Stimulated activated memory B cell treated with anti-CD40 and anti-IgM and Interleukin-4, amounts not matched to agents 10 μg/mL and 1 μg/mL and 100 μg/mL, for 72 hours (primary cell): ENCODE results near the gene RTL10.

ENCODE experiments used
- ATAC-seq: fragments of 150-1000 bp; cut with Tn5 transposase; 2 replicates; pipeline ENCODE4 v1.10.0; 2021
- H3K27ac Mint-ChIP-seq: one replicate; pipeline ENCODE4 v1.8.0; 2022; ENCODE audit warnings: mild to moderate bottlenecking, mixed read lengths
- H3K27me3 Mint-ChIP-seq: one replicate; pipeline ENCODE4 v1.8.0; 2022; ENCODE audit warnings: mixed read lengths
- H3K36me3 Mint-ChIP-seq: one replicate; pipeline ENCODE4 v1.8.0; 2022; ENCODE audit warnings: mixed read lengths
- H3K4me1 Mint-ChIP-seq: one replicate; pipeline ENCODE4 v1.8.0; 2022; ENCODE audit warnings: mixed read lengths
- H3K4me3 Mint-ChIP-seq: one replicate; pipeline ENCODE4 v1.8.0; 2022; ENCODE audit warnings: mild to moderate bottlenecking, moderate library complexity, mixed read lengths
- H3K9me3 Mint-ChIP-seq: one replicate; pipeline ENCODE4 v1.8.0; 2022; ENCODE audit warnings: mixed read lengths

The RTL10 gene

GRCh38 chr22:19873960-19874306, 19.3 kb upstream of the RTL10 start:
- Mint-ChIP-seq H3K27me3 (no peaks in the 10 kb centered on the region), H3K36me3 (no peaks in the 10 kb centered on the region), H3K4me3 (no peak overlapping the region), H3K27ac (no peak overlapping the region), H3K9me3 (no peaks in the 10 kb centered on the region), H3K4me1 (no peaks in the 10 kb centered on the region)
- ATAC-seq: no peak

GRCh38 chr22:19873138-19873959, 18.7 kb upstream of the RTL10 start:
- H3K36me3 Mint-ChIP-seq: no peaks in the 10 kb centered on the region
- no peak for ATAC-seq
- H3K27ac Mint-ChIP-seq: no peak overlapping the region
- H3K9me3 Mint-ChIP-seq: no peaks in the 10 kb centered on the region
- no peaks in the 10 kb centered on the region for H3K27me3 Mint-ChIP-seq
- H3K4me1 Mint-ChIP-seq: no peaks in the 10 kb centered on the region
- no peak overlapping the region for H3K4me3 Mint-ChIP-seq

- Mint-ChIP-seq H3K36me3 (no peaks in the 10 kb centered on the region), H3K4me3 (no peak overlapping the region), H3K27ac (no peak overlapping the region), H3K27me3 (no peaks in the 10 kb centered on the region), H3K4me1 (no peaks in the 10 kb centered on the region), H3K9me3 (no peaks in the 10 kb centered on the region)
- no peak for ATAC-seq
These were observed 18.1 kb upstream of the RTL10 start for GRCh38 chr22:19872779-19873137.

GRCh38 chr22:19871845-19872778, 17.4 kb upstream of the RTL10 start:
- Mint-ChIP-seq H3K27me3 (no peaks in the 10 kb centered on the region), H3K9me3 (no peaks in the 10 kb centered on the region), H3K27ac (no peak overlapping the region), H3K36me3 (no peaks in the 10 kb centered on the region), H3K4me3 (no peak overlapping the region), H3K4me1 (no peaks in the 10 kb centered on the region)
- no peak for ATAC-seq

GRCh38 chr22:19871023-19871844, 16.6 kb upstream of the RTL10 start:
- Mint-ChIP-seq H3K9me3 (no peaks in the 10 kb centered on the region), H3K27ac (no peak overlapping the region), H3K4me1 (no peaks in the 10 kb centered on the region), H3K36me3 (no peaks in the 10 kb centered on the region), H3K4me3 (no peak overlapping the region), H3K27me3 (no peaks in the 10 kb centered on the region)
- ATAC-seq: no peak

- H3K36me3 Mint-ChIP-seq: no peaks in the 10 kb centered on the region
- H3K4me1 Mint-ChIP-seq: no peaks in the 10 kb centered on the region
- no peaks in the 10 kb centered on the region for H3K27me3 Mint-ChIP-seq
- ATAC-seq: no peak
- no peak overlapping the region for H3K4me3 Mint-ChIP-seq
- no peaks in the 10 kb centered on the region for H3K9me3 Mint-ChIP-seq
- H3K27ac Mint-ChIP-seq: no peak overlapping the region
These were observed 15.7 kb upstream of the RTL10 start for GRCh38 chr22:19870153-19871022.

GRCh38 chr22:19869497-19870152, 15.0 kb upstream of the RTL10 start:
- no peak overlapping the region for H3K27ac Mint-ChIP-seq
- H3K4me1 Mint-ChIP-seq: no peaks in the 10 kb centered on the region
- H3K36me3 Mint-ChIP-seq: no peaks in the 10 kb centered on the region
- no peaks in the 10 kb centered on the region for H3K9me3 Mint-ChIP-seq
- no peaks in the 10 kb centered on the region for H3K27me3 Mint-ChIP-seq
- no peak overlapping the region for H3K4me3 Mint-ChIP-seq
- ATAC-seq: no peak

GRCh38 chr22:19868773-19869471, 14.2 kb upstream of the RTL10 start:
- Mint-ChIP-seq H3K4me3 (no peak overlapping the region), H3K4me1 (no peaks in the 10 kb centered on the region), H3K36me3 (no peaks in the 10 kb centered on the region), H3K27me3 (no peaks in the 10 kb centered on the region), H3K9me3 (no peaks in the 10 kb centered on the region), H3K27ac (no peak overlapping the region)
- ATAC-seq: no peak

- Mint-ChIP-seq H3K36me3 (no peaks in the 10 kb centered on the region), H3K9me3 (no peaks in the 10 kb centered on the region), H3K4me3 (no peak overlapping the region), H3K27me3 (no peaks in the 10 kb centered on the region), H3K4me1 (no peaks in the 10 kb centered on the region), H3K27ac (no peak overlapping the region)
- ATAC-seq: no peak
These were observed 13.7 kb upstream of the RTL10 start for GRCh38 chr22:19868333-19868732.

- Mint-ChIP-seq H3K4me3 (no peak overlapping the region), H3K4me1 (no peaks in the 10 kb centered on the region), H3K27me3 (no peaks in the 10 kb centered on the region), H3K27ac (no peak overlapping the region), H3K36me3 (no peaks in the 10 kb centered on the region), H3K9me3 (no peaks in the 10 kb centered on the region)
- no peak for ATAC-seq
These were observed 12.9 kb upstream of the RTL10 start for GRCh38 chr22:19867617-19868016.

- H3K9me3 Mint-ChIP-seq: no peaks in the 10 kb centered on the region
- no peak overlapping the region for H3K4me3 Mint-ChIP-seq
- no peaks in the 10 kb centered on the region for H3K36me3 Mint-ChIP-seq
- no peaks in the 10 kb centered on the region for H3K4me1 Mint-ChIP-seq
- no peaks in the 10 kb centered on the region for H3K27me3 Mint-ChIP-seq
- H3K27ac Mint-ChIP-seq: no peak overlapping the region
- no peak for ATAC-seq
These were observed 12.0 kb upstream of the RTL10 start for GRCh38 chr22:19866665-19867009.

GRCh38 chr22:19865141-19865829, 10.6 kb upstream of the RTL10 start:
- no peaks in the 10 kb centered on the region for H3K4me1 Mint-ChIP-seq
- H3K4me3 Mint-ChIP-seq: no peak overlapping the region
- ATAC-seq: no peak
- H3K27ac Mint-ChIP-seq: no peak overlapping the region
- H3K9me3 Mint-ChIP-seq: no peaks in the 10 kb centered on the region
- H3K36me3 Mint-ChIP-seq: no peaks in the 10 kb centered on the region
- H3K27me3 Mint-ChIP-seq: no peaks in the 10 kb centered on the region

- H3K27me3 Mint-ChIP-seq: no peaks in the 10 kb centered on the region
- no peak for ATAC-seq
- no peaks in the 10 kb centered on the region for H3K9me3 Mint-ChIP-seq
- H3K36me3 Mint-ChIP-seq: no peaks in the 10 kb centered on the region
- H3K4me1 Mint-ChIP-seq: no peaks in the 10 kb centered on the region
- no peak overlapping the region for H3K4me3 Mint-ChIP-seq
- H3K27ac Mint-ChIP-seq: no peak overlapping the region
These were observed 9.9 kb upstream of the RTL10 start for GRCh38 chr22:19864538-19865106.
